SK-N-SH (cell line): ENCODE results near the gene CEP89.
"Not testable (repeated sequence)": the region's sequence is repeated elsewhere in the genome, so short reads cannot be mapped to it uniquely, and the experiment has no call there.

Source experiments
- CTCF ChIP-seq: fragments of 200-600 bp; sonication (generic); IDR thresholded peaks from 2 replicates; pipeline ENCODE4 v1.6.1; 2017; ENCODE audit warnings: antibody characterized with exemption, mild to moderate bottlenecking, moderate library complexity
- EP300 ChIP-seq, 2 experiments: IDR thresholded peaks; 2 replicates each; pipeline versions ENCODE4 v1.4.0 to v1.6.1; 2012; ENCODE audit warnings: borderline replicate concordance in 1 of 2, low read depth in 1 of 2, low read length in 1 of 2
- GATA2 ChIP-seq: sonication (generic); formaldehyde crosslinking; IDR thresholded peaks from 2 replicates; pipeline ENCODE4 v1.5.0; 2020; ENCODE audit warnings: mild to moderate bottlenecking, missing genetic modification reagents
- MXI1 ChIP-seq: IDR thresholded peaks from 2 replicates; pipeline ENCODE4 v1.6.1; 2012; ENCODE audit warnings: mild to moderate bottlenecking, low read depth, low read length, improper control_type of control experiment
- NFIC ChIP-seq: IDR thresholded peaks from 2 replicates; pipeline ENCODE4 v1.4.0; 2012; ENCODE audit warnings: borderline replicate concordance
- SIN3A ChIP-seq: IDR thresholded peaks from 2 replicates; pipeline ENCODE4 v1.6.1; 2012; ENCODE audit warnings: low read depth, mild to moderate bottlenecking, low read length, moderate library complexity, borderline replicate concordance
- TF ChIP-seq, protein P1 (sequence below): IDR thresholded peaks from 2 replicates; pipeline ENCODE4 v1.4.0; 2012; ENCODE audit warnings: low read depth
- TF ChIP-seq, protein P2 (sequence below): IDR thresholded peaks from 2 replicates; pipeline ENCODE4 v1.6.1; 2012; ENCODE audit warnings: mild to moderate bottlenecking, low read depth, low read length, moderate library complexity

DNA sequence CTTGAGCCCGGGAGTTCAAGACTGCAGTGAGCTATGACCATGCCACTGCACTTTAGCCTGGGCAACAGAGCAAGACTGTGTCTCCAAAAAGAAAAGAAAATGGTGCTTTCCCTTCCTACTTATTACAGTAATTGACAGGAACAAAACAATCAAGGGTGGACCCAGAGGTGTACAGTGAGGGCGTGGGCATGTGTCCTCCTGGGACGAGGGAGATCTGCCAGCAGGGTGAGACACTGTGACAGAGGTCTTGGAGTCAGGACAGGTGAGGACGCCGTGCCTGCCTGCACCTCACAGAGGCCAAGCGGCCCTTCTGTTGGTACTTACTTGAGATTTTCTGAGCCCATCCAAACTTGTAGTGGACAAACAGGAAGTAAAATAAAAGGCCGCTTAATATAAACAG, 138.9 kb downstream of the CEP89 start:
- not testable (repeated sequence) for TF ChIP-seq GATA2; EP300 (IDR thresholded peaks at IDR 0.05; ENCODE audit: borderline replicate concordance in 1 of 2, low read depth in 1 of 2, low read length in 1 of 2); NFIC; MXI1; SIN3A; CTCF
- TF ChIP-seq, protein P1, sequence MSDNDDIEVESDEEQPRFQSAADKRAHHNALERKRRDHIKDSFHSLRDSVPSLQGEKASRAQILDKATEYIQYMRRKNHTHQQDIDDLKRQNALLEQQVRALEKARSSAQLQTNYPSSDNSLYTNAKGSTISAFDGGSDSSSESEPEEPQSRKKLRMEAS: not testable (repeated sequence)
- TF ChIP-seq, protein P2, sequence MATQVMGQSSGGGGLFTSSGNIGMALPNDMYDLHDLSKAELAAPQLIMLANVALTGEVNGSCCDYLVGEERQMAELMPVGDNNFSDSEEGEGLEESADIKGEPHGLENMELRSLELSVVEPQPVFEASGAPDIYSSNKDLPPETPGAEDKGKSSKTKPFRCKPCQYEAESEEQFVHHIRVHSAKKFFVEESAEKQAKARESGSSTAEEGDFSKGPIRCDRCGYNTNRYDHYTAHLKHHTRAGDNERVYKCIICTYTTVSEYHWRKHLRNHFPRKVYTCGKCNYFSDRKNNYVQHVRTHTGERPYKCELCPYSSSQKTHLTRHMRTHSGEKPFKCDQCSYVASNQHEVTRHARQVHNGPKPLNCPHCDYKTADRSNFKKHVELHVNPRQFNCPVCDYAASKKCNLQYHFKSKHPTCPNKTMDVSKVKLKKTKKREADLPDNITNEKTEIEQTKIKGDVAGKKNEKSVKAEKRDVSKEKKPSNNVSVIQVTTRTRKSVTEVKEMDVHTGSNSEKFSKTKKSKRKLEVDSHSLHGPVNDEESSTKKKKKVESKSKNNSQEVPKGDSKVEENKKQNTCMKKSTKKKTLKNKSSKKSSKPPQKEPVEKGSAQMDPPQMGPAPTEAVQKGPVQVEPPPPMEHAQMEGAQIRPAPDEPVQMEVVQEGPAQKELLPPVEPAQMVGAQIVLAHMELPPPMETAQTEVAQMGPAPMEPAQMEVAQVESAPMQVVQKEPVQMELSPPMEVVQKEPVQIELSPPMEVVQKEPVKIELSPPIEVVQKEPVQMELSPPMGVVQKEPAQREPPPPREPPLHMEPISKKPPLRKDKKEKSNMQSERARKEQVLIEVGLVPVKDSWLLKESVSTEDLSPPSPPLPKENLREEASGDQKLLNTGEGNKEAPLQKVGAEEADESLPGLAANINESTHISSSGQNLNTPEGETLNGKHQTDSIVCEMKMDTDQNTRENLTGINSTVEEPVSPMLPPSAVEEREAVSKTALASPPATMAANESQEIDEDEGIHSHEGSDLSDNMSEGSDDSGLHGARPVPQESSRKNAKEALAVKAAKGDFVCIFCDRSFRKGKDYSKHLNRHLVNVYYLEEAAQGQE: not testable (repeated sequence)
